Breast epithelium (tissue), 4 donors: Measurements from ENCODE around the gene NBPF11. TPM values are rescaled to one million over a fixed set of nuclear protein-coding genes. Genes with fewer than 3 reads are reported as not detected.
"Not testable (repeated sequence)": the region's sequence is repeated elsewhere in the genome, so short reads cannot be mapped to it uniquely, and the experiment has no call there.

Source experiments
- DNase-seq, 2 donors: peaks; one replicate each; pipeline ENCODE4 v3.0.0-alpha.2; 2019; ENCODE audit warnings: low spot score in 2 of 2
- H3K27ac ChIP-seq, 2 donors: fragments of 200-600 bp; sonication (generic) in 1 of 2; one replicate each; pipeline ENCODE4 v1.5.1; 2016 to 2019; ENCODE audit warnings: mild to moderate bottlenecking in 1 of 2
- H3K27me3 ChIP-seq, 2 donors: fragments of 200-600 bp; sonication (generic) in 1 of 2; one replicate each; pipeline versions ENCODE4 v1.5.1 to v1.6.0; 2017 to 2019; ENCODE audit warnings: control low read depth in 1 of 2, mild to moderate bottlenecking in 1 of 2
- H3K36me3 ChIP-seq: fragments of 200-600 bp; one replicate; pipeline ENCODE4 v1.5.1; 2019
- H3K4me1 ChIP-seq, 2 donors: fragments of 200-600 bp; sonication (generic); one replicate each; pipeline ENCODE4 v1.5.1; 2016 to 2019; ENCODE audit warnings: control low read depth in 1 of 2
- H3K4me3 ChIP-seq, 3 donors: fragments of 200-600 bp; sonication (generic); 1 replicate in 2 of 3; 2 replicates in 1 of 3; pipeline ENCODE4 v1.5.1; 2016 to 2019; ENCODE audit warnings: mild to moderate bottlenecking in 3 of 3, moderate library complexity in 2 of 3
- H3K9me3 ChIP-seq, 2 donors: fragments of 200-600 bp; sonication (generic) in 1 of 2; one replicate each; pipeline ENCODE4 v1.5.1; 2016 to 2019; ENCODE audit warnings: control low read depth in 1 of 2
- intact Hi-C: fragments of 100-400 bp; cut with DNase I; formaldehyde crosslinking; loops from one replicate; pipeline ENCODE4 v1.15.1; 2023; ENCODE audit warnings: low total_unique reads
- total RNA-seq, 3 donors: library from RNA; depleted of rRNA; stranded (reverse); fragments of >200 nt; gene quantifications; one replicate each; pipeline ENCODE4 v1.1.0, GENCODE V29; 2016

NBPF11 gene
- total RNA-seq, 3 donors from 2014 or later = 12.0 to 19.6 (median 13.4) TPM

- H3K36me3 ChIP-seq, H3K4me1 ChIP-seq, H3K27me3 ChIP-seq, intact Hi-C loops, H3K27ac ChIP-seq, H3K9me3 ChIP-seq, H3K4me3 ChIP-seq, DNase-seq: not testable (repeated sequence)
Observed at GRCh38 chr1:148141936-148142335, 10.1 kb downstream of the NBPF11 start.

- intact Hi-C loops, DNase-seq: not testable (repeated sequence)
Observed at GRCh38 chr1:148138606-148139005, 13.5 kb downstream of the NBPF11 start.

GRCh38 chr1:148122341-148122740 lies 29.7 kb downstream of the NBPF11 start:
- intact Hi-C loops, H3K27ac ChIP-seq, H3K27me3 ChIP-seq, H3K9me3 ChIP-seq, H3K4me1 ChIP-seq, H3K36me3 ChIP-seq, H3K4me3 ChIP-seq, DNase-seq: not testable (repeated sequence)

More at GRCh38 chr1:148138606-148139005, 13.5 kb downstream of the NBPF11 start:
- H3K4me3 ChIP-seq, H3K36me3 ChIP-seq, H3K27me3 ChIP-seq, H3K27ac ChIP-seq, H3K4me1 ChIP-seq, H3K9me3 ChIP-seq: not testable (repeated sequence)

- H3K27me3 ChIP-seq, intact Hi-C loops, H3K4me3 ChIP-seq, H3K4me1 ChIP-seq, H3K36me3 ChIP-seq, DNase-seq, H3K27ac ChIP-seq, H3K9me3 ChIP-seq: not testable (repeated sequence)
Observed at GRCh38 chr1:148120395-148120794, 31.7 kb downstream of the NBPF11 start.

- H3K36me3 ChIP-seq, H3K27ac ChIP-seq, DNase-seq: not testable (repeated sequence)
Observed at GRCh38 chr1:148095732-148096131, 56.3 kb downstream of the NBPF11 start.

GRCh38 chr1:148086196-148086595 lies 65.9 kb downstream of the NBPF11 start:
- H3K27ac ChIP-seq, H3K36me3 ChIP-seq, H3K4me3 ChIP-seq, H3K9me3 ChIP-seq, H3K27me3 ChIP-seq, intact Hi-C loops, DNase-seq, H3K4me1 ChIP-seq: not testable (repeated sequence)

More at GRCh38 chr1:148095732-148096131, 56.3 kb downstream of the NBPF11 start:
- H3K4me1 ChIP-seq, H3K4me3 ChIP-seq, H3K27me3 ChIP-seq, intact Hi-C loops, H3K9me3 ChIP-seq: not testable (repeated sequence)

- H3K9me3 ChIP-seq, H3K4me3 ChIP-seq, DNase-seq, H3K4me1 ChIP-seq, H3K27me3 ChIP-seq, intact Hi-C loops, H3K36me3 ChIP-seq, H3K27ac ChIP-seq: not testable (repeated sequence)
Observed at GRCh38 chr1:148081205-148081604, 70.9 kb downstream of the NBPF11 start.

GRCh38 chr1:148078632-148079519 lies 73.2 kb downstream of the NBPF11 start:
- DNase-seq, intact Hi-C loops: not testable (repeated sequence)

GRCh38 chr1:148078090-148078489 lies 74.0 kb downstream of the NBPF11 start:
- H3K9me3 ChIP-seq, H3K27ac ChIP-seq, H3K4me3 ChIP-seq, H3K36me3 ChIP-seq, H3K27me3 ChIP-seq, intact Hi-C loops, H3K4me1 ChIP-seq, DNase-seq: not testable (repeated sequence)

More at GRCh38 chr1:148078632-148079519, 73.2 kb downstream of the NBPF11 start:
- H3K4me1 ChIP-seq, H3K27ac ChIP-seq, H3K27me3 ChIP-seq, H3K36me3 ChIP-seq, H3K9me3 ChIP-seq: not testable (repeated sequence)
- peak overlapping the region in 1 of 3 donors; percentile 22 for H3K4me3 ChIP-seq

GRCh38 chr1:148077458-148077857 lies 74.6 kb downstream of the NBPF11 start:
- H3K36me3 ChIP-seq, H3K9me3 ChIP-seq, H3K27me3 ChIP-seq, H3K4me1 ChIP-seq, intact Hi-C loops, H3K27ac ChIP-seq, H3K4me3 ChIP-seq, DNase-seq: not testable (repeated sequence)

GRCh38 chr1:148073392-148073791 lies 78.7 kb downstream of the NBPF11 start:
- not testable (repeated sequence) for H3K9me3 ChIP-seq

GRCh38 chr1:148068606-148069005 lies 83.5 kb downstream of the NBPF11 start:
- H3K27me3 ChIP-seq, H3K4me3 ChIP-seq, H3K36me3 ChIP-seq, H3K9me3 ChIP-seq, H3K4me1 ChIP-seq, intact Hi-C loops, DNase-seq, H3K27ac ChIP-seq: not testable (repeated sequence)

More at GRCh38 chr1:148073392-148073791, 78.7 kb downstream of the NBPF11 start:
- H3K4me3 ChIP-seq, H3K36me3 ChIP-seq, H3K4me1 ChIP-seq, intact Hi-C loops, DNase-seq, H3K27me3 ChIP-seq, H3K27ac ChIP-seq: not testable (repeated sequence)

GRCh38 chr1:148068201-148068600 lies 83.9 kb downstream of the NBPF11 start:
- H3K27me3 ChIP-seq, H3K27ac ChIP-seq, DNase-seq, intact Hi-C loops, H3K4me1 ChIP-seq, H3K4me3 ChIP-seq, H3K36me3 ChIP-seq, H3K9me3 ChIP-seq: not testable (repeated sequence)

GRCh38 chr1:148060294-148060701 lies 91.8 kb downstream of the NBPF11 start:
- intact Hi-C loops, H3K4me1 ChIP-seq, H3K9me3 ChIP-seq, DNase-seq, H3K27me3 ChIP-seq, H3K36me3 ChIP-seq, H3K27ac ChIP-seq: not testable (repeated sequence)
- H3K4me3 ChIP-seq = peak overlapping the region; percentile 11 to 64 (median 46)
